H9 (cell line): Measurements from ENCODE around the gene SMARCA2. TPM values are rescaled to one million over a fixed set of nuclear protein-coding genes. Genes with fewer than 3 reads are reported as not detected.

Experiments
- DNase-seq: peaks from one replicate; pipeline ENCODE4 v3.0.0-alpha.2; 2017
- H2AFZ ChIP-seq: one replicate; pipeline ENCODE4 v1.6.1; 2013; ENCODE audit warnings: mild to moderate bottlenecking, low read length, control low read depth, moderate library complexity
- H2AK5ac ChIP-seq: 2 replicates; pipeline ENCODE4 v1.6.1; 2013; ENCODE audit warnings: low read length, control low read depth, mixed read lengths; ENCODE audit not compliant: insufficient read length
- H2BK120ac ChIP-seq: one replicate; pipeline ENCODE4 v1.6.1; 2013; ENCODE audit warnings: low read depth, mild to moderate bottlenecking, low read length, control low read depth, inconsistent platforms; ENCODE audit not compliant: poor library complexity, severe bottlenecking
- H2BK12ac ChIP-seq: 2 replicates; pipeline ENCODE4 v1.6.1; 2013; ENCODE audit warnings: low read length, control low read depth, mixed read lengths, low read depth; ENCODE audit not compliant: insufficient read length
- H2BK15ac ChIP-seq: 2 replicates; pipeline ENCODE4 v1.6.1; 2013; ENCODE audit warnings: low read depth, low read length, control low read depth
- H2BK20ac ChIP-seq: one replicate; pipeline ENCODE4 v1.6.1; 2013; ENCODE audit warnings: low read depth, mild to moderate bottlenecking, low read length, control low read depth, inconsistent platforms; ENCODE audit not compliant: poor library complexity, severe bottlenecking
- H2BK5ac ChIP-seq: 2 replicates; pipeline ENCODE4 v1.6.1; 2013; ENCODE audit warnings: low read length, control low read depth, mixed read lengths; ENCODE audit not compliant: insufficient read length
- H3K14ac ChIP-seq: 2 replicates; pipeline ENCODE4 v1.6.1; 2013; ENCODE audit warnings: low read length, control low read depth; ENCODE audit not compliant: insufficient read depth
- H3K18ac ChIP-seq: 2 replicates; pipeline ENCODE4 v1.6.1; 2013; ENCODE audit warnings: low read depth, mild to moderate bottlenecking, mixed read lengths, low read length, control low read depth; ENCODE audit not compliant: insufficient read length
- H3K23ac ChIP-seq: 2 replicates; pipeline ENCODE4 v1.6.1; 2013; ENCODE audit warnings: low read length, control low read depth, mixed read lengths, low read depth; ENCODE audit not compliant: insufficient read length
- H3K23me2 ChIP-seq: 2 replicates; pipeline ENCODE4 v1.6.1; 2013; ENCODE audit warnings: low read depth, mild to moderate bottlenecking, mixed read lengths, low read length, control low read depth; ENCODE audit not compliant: insufficient read length, poor library complexity, severe bottlenecking
- H3K27ac ChIP-seq: 2 replicates; pipeline ENCODE4 v1.5.1; 2013; ENCODE audit warnings: low read length, control low read depth, mixed read lengths, low read depth; ENCODE audit not compliant: insufficient read length
- H3K27me3 ChIP-seq: 2 replicates; pipeline ENCODE4 v1.6.1; 2013; ENCODE audit warnings: low read length, control low read depth, inconsistent platforms; ENCODE audit not compliant: insufficient read depth
- H3K4ac ChIP-seq: 2 replicates; pipeline ENCODE4 v1.6.1; 2013; ENCODE audit warnings: low read depth, mild to moderate bottlenecking, control low read depth, inconsistent platforms, low read length, moderate library complexity
- H3K4me1 ChIP-seq: 2 replicates; pipeline ENCODE4 v1.6.1; 2013; ENCODE audit warnings: low read length, control low read depth, inconsistent platforms; ENCODE audit not compliant: insufficient read depth
- H3K4me2 ChIP-seq: 2 replicates; pipeline ENCODE4 v1.6.1; 2013; ENCODE audit warnings: low read length, control low read depth, mixed read lengths; ENCODE audit not compliant: insufficient read length, insufficient read depth
- H3K56ac ChIP-seq: 2 replicates; pipeline ENCODE4 v1.6.1; 2013; ENCODE audit warnings: low read depth, mild to moderate bottlenecking, mixed read lengths, low read length, control low read depth; ENCODE audit not compliant: insufficient read length
- H3K79me1 ChIP-seq: 2 replicates; pipeline ENCODE4 v1.6.1; 2013; ENCODE audit warnings: low read depth, mild to moderate bottlenecking, moderate library complexity, low read length, control low read depth, inconsistent platforms; ENCODE audit not compliant: insufficient read depth, poor library complexity, severe bottlenecking
- H3K79me2 ChIP-seq: 2 replicates; pipeline ENCODE4 v1.6.1; 2013; ENCODE audit warnings: low read length, control low read depth, inconsistent platforms; ENCODE audit not compliant: insufficient read depth
- H3K9ac ChIP-seq: 2 replicates; pipeline ENCODE4 v1.6.1; 2013; ENCODE audit warnings: low read length, control low read depth, mixed read lengths; ENCODE audit not compliant: insufficient read length; ENCODE audit errors: extremely low read depth
- H3K9me3 ChIP-seq: one replicate; pipeline ENCODE4 v1.6.1; 2013; ENCODE audit warnings: low read depth, low read length, inconsistent platforms; ENCODE audit not compliant: control insufficient read depth
- H3T11ph ChIP-seq: one replicate; pipeline ENCODE4 v1.6.1; 2013; ENCODE audit warnings: mild to moderate bottlenecking, low read length, control low read depth, inconsistent platforms
- H4K20me1 ChIP-seq: one replicate; pipeline ENCODE4 v1.6.1; 2013; ENCODE audit not compliant: control insufficient read depth, insufficient read length, insufficient read depth
- H4K5ac ChIP-seq: 2 replicates; pipeline ENCODE4 v1.6.1; 2013; ENCODE audit warnings: low read depth, mild to moderate bottlenecking, mixed read lengths, low read length, control low read depth; ENCODE audit not compliant: insufficient read length
- H4K8ac ChIP-seq: replicated peaks from 2 replicates; pipeline ENCODE4 v1.6.1; 2013; ENCODE audit warnings: low read length, control low read depth, mixed read lengths, low read depth; ENCODE audit not compliant: insufficient read length
- H4K91ac ChIP-seq: 2 replicates; pipeline ENCODE4 v1.6.1; 2013; ENCODE audit warnings: low read depth, mild to moderate bottlenecking, moderate library complexity, mixed read lengths, low read length, control low read depth; ENCODE audit not compliant: insufficient read length
- H3K27ac Mint-ChIP-seq, 3 experiments: 2 replicates in 2 of 3; 3 replicates in 1 of 3; pipeline ENCODE4 v1.8.0; 2020 to 2021; ENCODE audit warnings: mixed read lengths in 3 of 3, mild to moderate bottlenecking in 1 of 3, moderate library complexity in 1 of 3
- H3K27me3 Mint-ChIP-seq: 2 replicates; pipeline ENCODE4 v1.8.0; 2021; ENCODE audit warnings: low read depth, mild to moderate bottlenecking, moderate library complexity, mixed read lengths
- H3K36me3 Mint-ChIP-seq, 3 experiments: 2 replicates in 2 of 3; 3 replicates in 1 of 3; pipeline ENCODE4 v1.8.0; 2020 to 2021; ENCODE audit warnings: low read depth in 3 of 3, mixed read lengths in 3 of 3; ENCODE audit not compliant: insufficient read depth in 1 of 3
- H3K4me1 Mint-ChIP-seq, 2 experiments: 2 replicates each; pipeline ENCODE4 v1.8.0; 2020; ENCODE audit warnings: mixed read lengths in 2 of 2
- H3K4me3 Mint-ChIP-seq, 2 experiments: 2 replicates in 1 of 2; 3 replicates in 1 of 2; pipeline ENCODE4 v1.8.0; 2020 to 2021; ENCODE audit warnings: mild to moderate bottlenecking in 2 of 2, mixed read lengths in 2 of 2, moderate library complexity in 1 of 2
- H3K9me3 Mint-ChIP-seq, 2 experiments: 2 replicates in 1 of 2; 3 replicates in 1 of 2; pipeline ENCODE4 v1.8.0; 2020; ENCODE audit warnings: mild to moderate bottlenecking in 2 of 2, mixed read lengths in 2 of 2, moderate library complexity in 1 of 2
- CTCF ChIP-seq: fragments of 200-600 bp; sonication (generic); conservative IDR thresholded peaks from 3 replicates; pipeline ENCODE4 v1.8.0; 2021; ENCODE audit warnings: antibody characterized with exemption, mild to moderate bottlenecking
- WGBS: extraction: QIAGEN DNeasy Blood & Tissue Kit; methylation state at CpG from one replicate; pipeline ENCODE4 v1.1.7; 2013; ENCODE audit warnings: missing lambda C conversion rate, low lambda C conversion rate, mixed read lengths; ENCODE audit not compliant: insufficient read length; ENCODE audit errors: extremely low coverage; 5-methylcytosine and 5-hydroxymethylcytosine counted together
- total RNA-seq: library from RNA; stranded (reverse); gene quantifications from 2 replicates; pipeline ENCODE4 v1.2.1, GENCODE V29; 2021

Gene SMARCA2
- total RNA-seq, 1 experiment from 2014 or later: 15.3 TPM

GRCh38 chr9:2228641-2229040 is 213.5 kb downstream of the SMARCA2 start:
- Histone ChIP-seq H4K8ac (no peak overlapping the region), H2BK5ac (no peak overlapping the region), H3K9ac (no peak overlapping the region), H2AFZ (no peak overlapping the region), H3K79me1 (no peaks in the 10 kb centered on the region), H4K20me1 (no peaks in the 10 kb centered on the region), H3K4me2 (no peak overlapping the region), H3K27ac (no peak overlapping the region), H3K79me2 (no peaks in the 10 kb centered on the region), H3K4ac (no peak overlapping the region), H3K18ac (no peak overlapping the region), H2BK12ac (no peak overlapping the region), H2BK120ac (no peak overlapping the region), H2AK5ac (no peak overlapping the region), H3K23ac (no peak overlapping the region), H3K9me3 (no peaks in the 10 kb centered on the region), H2BK15ac (no peak overlapping the region), H4K5ac (no peak overlapping the region), H3K4me1 (no peaks in the 10 kb centered on the region), H4K91ac (no peak overlapping the region), H2BK20ac (no peak overlapping the region), H3K27me3 (no peaks in the 10 kb centered on the region), H3T11ph (no peak overlapping the region), H3K23me2 (no peaks in the 10 kb centered on the region), H3K14ac (no peak overlapping the region), H3K56ac (no peak overlapping the region)
- peaks cover 2 to 26% of the 10 kb centered on the region in 2 experiments for H3K4me1 Mint-ChIP-seq
- H3K27ac Mint-ChIP-seq: no peak overlapping the region
- H3K9me3 Mint-ChIP-seq: peaks cover 11 to 13% of the 10 kb centered on the region in 2 experiments
- no CpG with 5 or more reads among the region's 2 CpGs for WGBS
- TF ChIP-seq CTCF: no peak
- peaks cover 0 to 19% (median 16%) of the 10 kb centered on the region in 3 experiments; a peak in 6 of 7 replicates for H3K36me3 Mint-ChIP-seq
- no peaks in the 10 kb centered on the region; the same call in 1 of the 2 replicates for H3K27me3 Mint-ChIP-seq
- no peak for DNase-seq
- no peak overlapping the region for H3K4me3 Mint-ChIP-seq
